ENCODE results near the gene SPATS2L. TPM values are rescaled to one million over a fixed set of nuclear protein-coding genes. Genes with fewer than 3 reads are reported as not detected.

SPATS2L gene
- total RNA-seq, 1 donor from 2014 or later = 192 TPM

- H3K9ac ChIP-seq (ENCODE audit: low read length) = no peak overlapping the region
- no peak overlapping the region for H2AFZ ChIP-seq (ENCODE audit: low read depth, low read length)
- H3K79me2 ChIP-seq (ENCODE audit: insufficient read depth, low read length) = peaks cover 71% of the 10 kb centered on the region
- H3K4me2 ChIP-seq (ENCODE audit: low read length) = no peak overlapping the region
- H3K27ac Mint-ChIP-seq (ENCODE audit: unreplicated experiment) = peak overlapping the region; percentile 9
- peaks cover 9% of the 10 kb centered on the region for H3K4me1 ChIP-seq (ENCODE audit: insufficient read depth, low read length)
- peaks cover 3% of the 10 kb centered on the region for H3K36me3 ChIP-seq (ENCODE audit: insufficient read depth, low read length)
- H3K27me3 ChIP-seq (ENCODE audit: insufficient read depth, low read length) = no peaks in the 10 kb centered on the region
- peaks cover 7% of the 10 kb centered on the region for H4K20me1 ChIP-seq (ENCODE audit: insufficient read depth, low read length)
- DNase-seq (ENCODE audit: low read depth) (no peak), FAIRE-seq (no peak)
- peaks cover 7% of the 10 kb centered on the region for H3K36me3 Mint-ChIP-seq (ENCODE audit: low read depth, unreplicated experiment)
- no peaks in the 10 kb centered on the region for H3K27me3 Mint-ChIP-seq (ENCODE audit: low read depth, unreplicated experiment)
- no peak overlapping the region for H3K27ac ChIP-seq (ENCODE audit: low read depth, low read length)
- no peaks in the 10 kb centered on the region for H3K9me3 Mint-ChIP-seq (ENCODE audit: unreplicated experiment)
- H3K4me3 Mint-ChIP-seq (ENCODE audit: unreplicated experiment) = no peak overlapping the region
- H3K4me3 ChIP-seq (ENCODE audit: insufficient read depth, low read depth, low read length) = no peak overlapping the region
- no peaks in the 10 kb centered on the region for H3K9me3 ChIP-seq (ENCODE audit: insufficient read depth, low read depth, low read length)
- no peak for TF ChIP-seq CTCF (IDR thresholded peaks at IDR 0.05; ENCODE audit: insufficient read depth, low read depth, low read length)
- no peak for TF ChIP-seq EZH2 (IDR thresholded peaks at IDR 0.05; ENCODE audit: insufficient read depth, low read length)
- peaks cover 41% of the 10 kb centered on the region for H3K4me1 Mint-ChIP-seq (ENCODE audit: low read depth, unreplicated experiment)
Measured at GRCh38 chr2:200373231-200373630, 66.7 kb downstream of the SPATS2L start.

GRCh38 chr2:200373973-200374416 is 67.5 kb downstream of the SPATS2L start:
- Mint-ChIP-seq H3K27ac (ENCODE audit: unreplicated experiment) (no peak overlapping the region), H3K36me3 (ENCODE audit: low read depth, unreplicated experiment) (peaks cover 7% of the 10 kb centered on the region), H3K4me1 (ENCODE audit: low read depth, unreplicated experiment) (peaks cover 42% of the 10 kb centered on the region), H3K9me3 (ENCODE audit: unreplicated experiment) (no peaks in the 10 kb centered on the region), H3K4me3 (ENCODE audit: unreplicated experiment) (no peak overlapping the region), H3K27me3 (ENCODE audit: low read depth, unreplicated experiment) (no peaks in the 10 kb centered on the region)
- Histone ChIP-seq H4K20me1 (ENCODE audit: insufficient read depth, low read length) (peaks cover 7% of the 10 kb centered on the region), H3K9ac (ENCODE audit: low read length) (no peak overlapping the region), H2AFZ (ENCODE audit: low read depth, low read length) (no peak overlapping the region), H3K36me3 (ENCODE audit: insufficient read depth, low read length) (peaks cover 3% of the 10 kb centered on the region), H3K27me3 (ENCODE audit: insufficient read depth, low read length) (no peaks in the 10 kb centered on the region), H3K79me2 (ENCODE audit: insufficient read depth, low read length) (peaks cover 68% of the 10 kb centered on the region), H3K4me2 (ENCODE audit: low read length) (no peak overlapping the region), H3K27ac (ENCODE audit: low read depth, low read length) (no peak overlapping the region), H3K4me3 (ENCODE audit: insufficient read depth, low read depth, low read length) (no peak overlapping the region), H3K4me1 (ENCODE audit: insufficient read depth, low read length) (peaks cover 16% of the 10 kb centered on the region), H3K9me3 (ENCODE audit: insufficient read depth, low read depth, low read length) (no peaks in the 10 kb centered on the region)
- FAIRE-seq = no peak
- TF ChIP-seq EZH2 (IDR thresholded peaks at IDR 0.05; ENCODE audit: insufficient read depth, low read length) (no peak), CTCF (IDR thresholded peaks at IDR 0.05; ENCODE audit: insufficient read depth, low read depth, low read length) (no peak)
- DNase-seq (ENCODE audit: low read depth) = no peak

- Histone ChIP-seq H3K4me3 (ENCODE audit: insufficient read depth, low read depth, low read length) (no peak overlapping the region), H3K9ac (ENCODE audit: low read length) (no peak overlapping the region), H2AFZ (ENCODE audit: low read depth, low read length) (no peak overlapping the region), H3K79me2 (ENCODE audit: insufficient read depth, low read length) (peaks cover 74% of the 10 kb centered on the region), H3K27ac (ENCODE audit: low read depth, low read length) (no peak overlapping the region), H3K27me3 (ENCODE audit: insufficient read depth, low read length) (no peaks in the 10 kb centered on the region), H3K4me1 (ENCODE audit: insufficient read depth, low read length) (peaks cover 40% of the 10 kb centered on the region), H3K36me3 (ENCODE audit: insufficient read depth, low read length) (peaks cover 3% of the 10 kb centered on the region), H3K9me3 (ENCODE audit: insufficient read depth, low read depth, low read length) (no peaks in the 10 kb centered on the region), H3K4me2 (ENCODE audit: low read length) (no peak overlapping the region), H4K20me1 (ENCODE audit: insufficient read depth, low read length) (peaks cover 7% of the 10 kb centered on the region)
- Mint-ChIP-seq H3K4me3 (ENCODE audit: unreplicated experiment) (no peak overlapping the region), H3K27me3 (ENCODE audit: low read depth, unreplicated experiment) (no peaks in the 10 kb centered on the region), H3K27ac (ENCODE audit: unreplicated experiment) (peak overlapping the region; percentile 15), H3K9me3 (ENCODE audit: unreplicated experiment) (no peaks in the 10 kb centered on the region), H3K36me3 (ENCODE audit: low read depth, unreplicated experiment) (peaks cover 5% of the 10 kb centered on the region), H3K4me1 (ENCODE audit: low read depth, unreplicated experiment) (peaks cover 62% of the 10 kb centered on the region)
- no peak for FAIRE-seq
- DNase-seq (ENCODE audit: low read depth) = no peak
- TF ChIP-seq CTCF (IDR thresholded peaks at IDR 0.05; ENCODE audit: insufficient read depth, low read depth, low read length) = no peak
- no peak for TF ChIP-seq EZH2 (IDR thresholded peaks at IDR 0.05; ENCODE audit: insufficient read depth, low read length)
Measured at GRCh38 chr2:200376513-200377354, 70.2 kb downstream of the SPATS2L start.
